ENCODE measurements around the gene GLRB. TPM values are rescaled to one million over a fixed set of nuclear protein-coding genes. Genes with fewer than 3 reads are reported as not detected.
"Not testable (repeated sequence)": the region's sequence is repeated elsewhere in the genome, so short reads cannot be mapped to it uniquely, and the experiment has no call there.

The GLRB gene
- total RNA-seq, 1 experiment from 2014 or later: not detected

GRCh38 chr4:157115613-157116335 is 39.8 kb downstream of the GLRB start:
- in situ Hi-C loops (cut with HindIII; ENCODE audit: low pct_unique_long_range_greater_than_20kb, low sequenced_read_pairs): no loop called here
- DNase-seq (ENCODE audit: low read depth): peak; percentile 60

- in situ Hi-C loops (cut with HindIII; ENCODE audit: low pct_unique_long_range_greater_than_20kb, low sequenced_read_pairs): no loop called here
Observed at GRCh38 chr4:157121401-157121800, 45.5 kb downstream of the GLRB start.

GRCh38 chr4:157127571-157127970 is 51.6 kb downstream of the GLRB start:
- in situ Hi-C loops (cut with HindIII; ENCODE audit: low pct_unique_long_range_greater_than_20kb, low sequenced_read_pairs): no loop called here
- no peak for DNase-seq (ENCODE audit: low read depth)

More at GRCh38 chr4:157121401-157121800, 45.5 kb downstream of the GLRB start:
- no peak for DNase-seq (ENCODE audit: low read depth)

GRCh38 chr4:157128395-157128794 is 52.4 kb downstream of the GLRB start:
- DNase-seq (ENCODE audit: low read depth): peak; percentile 40
- in situ Hi-C loops (cut with HindIII; ENCODE audit: low pct_unique_long_range_greater_than_20kb, low sequenced_read_pairs): no loop called here

GRCh38 chr4:157141976-157142375 is 66.0 kb downstream of the GLRB start:
- no peak for DNase-seq (ENCODE audit: low read depth)
- in situ Hi-C loops (cut with HindIII; ENCODE audit: low pct_unique_long_range_greater_than_20kb, low sequenced_read_pairs): no loop called here

GRCh38 chr4:157143369-157143768 is 67.4 kb downstream of the GLRB start:
- in situ Hi-C loops (cut with HindIII; ENCODE audit: low pct_unique_long_range_greater_than_20kb, low sequenced_read_pairs): no loop called here
- DNase-seq (ENCODE audit: low read depth): no peak

GRCh38 chr4:157151711-157152110 is 75.8 kb downstream of the GLRB start:
- in situ Hi-C loops (cut with HindIII; ENCODE audit: low pct_unique_long_range_greater_than_20kb, low sequenced_read_pairs): no loop called here
- no peak for DNase-seq (ENCODE audit: low read depth)

GRCh38 chr4:157165935-157166610 is 90.1 kb downstream of the GLRB start:
- DNase-seq (ENCODE audit: low read depth): no peak
- in situ Hi-C loops (cut with HindIII; ENCODE audit: low pct_unique_long_range_greater_than_20kb, low sequenced_read_pairs): no loop called here

- in situ Hi-C loops (cut with HindIII; ENCODE audit: low pct_unique_long_range_greater_than_20kb, low sequenced_read_pairs): no loop called here
- DNase-seq (ENCODE audit: low read depth): no peak
Observed at GRCh38 chr4:157170321-157170720, 94.4 kb downstream of the GLRB start.

GRCh38 chr4:157172011-157172410 is 96.1 kb downstream of the GLRB start:
- DNase-seq (ENCODE audit: low read depth): peak; percentile 2
- in situ Hi-C loops (cut with HindIII; ENCODE audit: low pct_unique_long_range_greater_than_20kb, low sequenced_read_pairs): no loop called here

- DNase-seq (ENCODE audit: low read depth); in situ Hi-C loops (cut with HindIII; ENCODE audit: low pct_unique_long_range_greater_than_20kb, low sequenced_read_pairs): not testable (repeated sequence)
Observed at GRCh38 chr4:157180268-157180667, 104.3 kb downstream of the GLRB start.

GRCh38 chr4:157184300-157184699 is 108.3 kb downstream of the GLRB start:
- DNase-seq (ENCODE audit: low read depth): no peak
- in situ Hi-C loops (cut with HindIII; ENCODE audit: low pct_unique_long_range_greater_than_20kb, low sequenced_read_pairs): no loop called here

- no peak for DNase-seq (ENCODE audit: low read depth)
- in situ Hi-C loops (cut with HindIII; ENCODE audit: low pct_unique_long_range_greater_than_20kb, low sequenced_read_pairs): no loop called here
Observed at GRCh38 chr4:157185363-157185762, 109.4 kb downstream of the GLRB start.

GRCh38 chr4:157195374-157195773 is 119.4 kb downstream of the GLRB start:
- in situ Hi-C loops (cut with HindIII; ENCODE audit: low pct_unique_long_range_greater_than_20kb, low sequenced_read_pairs): no loop called here
- no peak for DNase-seq (ENCODE audit: low read depth)

- no peak for DNase-seq (ENCODE audit: low read depth)
- in situ Hi-C loops (cut with HindIII; ENCODE audit: low pct_unique_long_range_greater_than_20kb, low sequenced_read_pairs): no loop called here
Observed at GRCh38 chr4:157196046-157196445, 120.1 kb downstream of the GLRB start.

- DNase-seq (ENCODE audit: low read depth): no peak
- in situ Hi-C loops (cut with HindIII; ENCODE audit: low pct_unique_long_range_greater_than_20kb, low sequenced_read_pairs): no loop called here
Observed at GRCh38 chr4:157204634-157205244, 128.8 kb downstream of the GLRB start.

GRCh38 chr4:157217708-157218107 is 141.8 kb downstream of the GLRB start:
- in situ Hi-C loops (cut with HindIII; ENCODE audit: low pct_unique_long_range_greater_than_20kb, low sequenced_read_pairs): no loop called here
- no peak for DNase-seq (ENCODE audit: low read depth)

- no peak for DNase-seq (ENCODE audit: low read depth)
- in situ Hi-C loops (cut with HindIII; ENCODE audit: low pct_unique_long_range_greater_than_20kb, low sequenced_read_pairs): no loop called here
Observed at GRCh38 chr4:157219711-157220370, 143.9 kb downstream of the GLRB start.

GRCh38 chr4:157220371-157220881 is 144.5 kb downstream of the GLRB start, which contains the start of gene GRIA2:
Gene GRIA2, plus strand, starts transcription at chr4:157220728. Its CDS starts 315 bp downstream, at chr4:157221043.
- peak; percentile 76 for DNase-seq (ENCODE audit: low read depth)
- in situ Hi-C loops (cut with HindIII; ENCODE audit: low pct_unique_long_range_greater_than_20kb, low sequenced_read_pairs): no loop called here

Data from Caki2 (cell line).